ENCODE data around the gene TSHB.

The TSHB gene

DNA sequence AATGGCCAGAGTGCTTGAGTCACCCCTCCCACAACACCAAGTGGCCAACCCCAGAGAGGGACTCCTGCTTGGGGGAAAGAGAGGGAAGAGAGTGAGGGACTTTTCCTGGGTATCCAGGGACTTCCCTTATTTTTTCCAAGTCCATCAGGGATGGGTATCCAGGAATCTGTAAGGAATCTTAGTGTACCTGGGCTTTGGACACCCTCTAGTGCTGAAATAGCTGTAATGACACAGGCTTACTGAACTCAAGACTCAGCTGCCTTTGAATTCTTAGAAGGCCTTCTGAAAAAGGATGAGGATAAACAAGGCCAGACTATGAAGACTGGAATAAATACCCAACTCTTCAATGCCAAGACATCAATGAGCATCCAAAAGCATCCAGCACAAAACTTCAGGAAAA is 12.0 kb downstream of the TSHB start:
- Histone ChIP-seq H2AK5ac (ENCODE audit: low read depth, low read length) (no peak overlapping the region), H3K18ac (ENCODE audit: low read length) (no peak overlapping the region), H4K8ac (ENCODE audit: low read depth, low read length) (no peak overlapping the region), H3K4ac (ENCODE audit: low read length) (no peak overlapping the region), H3K9me3 (replicated peaks in 1 of 2; ENCODE audit: control insufficient read depth in 2 of 2, insufficient read depth in 1 of 2, low read depth in 1 of 2, low read length in 2 of 2) (no peaks in the 10 kb centered on the region), H3K23ac (ENCODE audit: low read depth, low read length, poor library complexity) (no peak overlapping the region), H2BK5ac (ENCODE audit: low read length) (no peak overlapping the region), H3K4me1 (ENCODE audit: control insufficient read depth in 2 of 2, insufficient read depth in 1 of 2, low read depth in 1 of 2, low read length in 2 of 2) (peaks cover 0 to 2% of the 10 kb centered on the region in 2 donors), H3K4me3 (ENCODE audit: low read length in 2 of 2) (no peak overlapping the region), H3K14ac (ENCODE audit: low read length) (no peak overlapping the region), H3K27me3 (ENCODE audit: control insufficient read depth in 3 of 3, insufficient read depth in 3 of 3, low read depth in 1 of 3, low read length in 3 of 3) (no peaks in the 10 kb centered on the region), H3K36me3 (replicated peaks in 1 of 2; ENCODE audit: control insufficient read depth in 2 of 2, insufficient read depth in 2 of 2, low read length in 2 of 2) (no peaks in the 10 kb centered on the region), H2BK120ac (ENCODE audit: low read depth, low read length) (no peak overlapping the region), H4K91ac (ENCODE audit: low read depth, low read length, poor library complexity) (no peak overlapping the region), H3K79me1 (ENCODE audit: low read depth, low read length) (no peaks in the 10 kb centered on the region), H2AFZ (ENCODE audit: low read length) (no peak overlapping the region), H2BK15ac (ENCODE audit: low read length) (no peak overlapping the region), H3K9ac (ENCODE audit: low read depth, low read length, poor library complexity) (no peak overlapping the region), H3K4me2 (ENCODE audit: insufficient read depth, low read length, poor library complexity, severe bottlenecking) (no peak overlapping the region), H2BK12ac (ENCODE audit: low read length) (no peak overlapping the region), H3K27ac (replicated peaks; ENCODE audit: low read length) (no peak overlapping the region)
- DNase-seq (ENCODE audit: low spot score): no peak

DNA sequence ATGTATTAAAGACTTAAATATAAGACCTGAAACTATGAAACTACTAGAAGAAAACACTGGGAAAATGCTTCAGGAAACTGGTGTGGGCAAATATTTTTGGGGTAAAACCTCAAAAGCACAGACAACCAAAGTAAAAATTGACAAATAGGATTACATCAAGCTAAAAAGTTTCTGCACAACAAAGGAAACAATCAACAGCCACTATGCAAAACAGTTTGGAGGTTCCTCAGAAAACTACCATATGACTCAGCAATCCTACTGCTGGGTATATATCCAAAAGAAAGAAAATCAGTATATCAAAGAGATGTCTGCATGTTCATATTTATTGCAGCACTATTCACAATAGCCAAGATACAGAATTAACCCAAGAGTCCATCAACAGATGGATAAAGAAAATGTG is 17.1 kb downstream of the TSHB start:
- Histone ChIP-seq H3K9ac (ENCODE audit: low read depth, low read length, poor library complexity) (no peak overlapping the region), H3K4me2 (ENCODE audit: insufficient read depth, low read length, poor library complexity, severe bottlenecking) (no peak overlapping the region), H3K27me3 (ENCODE audit: control insufficient read depth in 3 of 3, insufficient read depth in 3 of 3, low read depth in 1 of 3, low read length in 3 of 3) (peaks cover 0 to 8% (median 0%) of the 10 kb centered on the region in 3 experiments), H2AK5ac (ENCODE audit: low read depth, low read length) (no peak overlapping the region), H3K9me3 (replicated peaks in 1 of 2; ENCODE audit: control insufficient read depth in 2 of 2, insufficient read depth in 1 of 2, low read depth in 1 of 2, low read length in 2 of 2) (no peaks in the 10 kb centered on the region), H2BK12ac (ENCODE audit: low read length) (no peak overlapping the region), H3K79me1 (ENCODE audit: low read depth, low read length) (peaks cover 2% of the 10 kb centered on the region), H3K27ac (replicated peaks; ENCODE audit: low read length) (no peak overlapping the region), H3K23ac (ENCODE audit: low read depth, low read length, poor library complexity) (no peak overlapping the region), H2BK5ac (ENCODE audit: low read length) (no peak overlapping the region), H3K4ac (ENCODE audit: low read length) (no peak overlapping the region), H2AFZ (ENCODE audit: low read length) (no peak overlapping the region), H2BK120ac (ENCODE audit: low read depth, low read length) (no peak overlapping the region), H3K14ac (ENCODE audit: low read length) (no peak overlapping the region), H2BK15ac (ENCODE audit: low read length) (no peak overlapping the region), H3K36me3 (replicated peaks in 1 of 2; ENCODE audit: control insufficient read depth in 2 of 2, insufficient read depth in 2 of 2, low read length in 2 of 2) (peaks cover 0 to 3% of the 10 kb centered on the region in 2 donors), H3K18ac (ENCODE audit: low read length) (no peak overlapping the region), H3K4me1 (ENCODE audit: control insufficient read depth in 2 of 2, insufficient read depth in 1 of 2, low read depth in 1 of 2, low read length in 2 of 2) (no peaks in the 10 kb centered on the region), H3K4me3 (ENCODE audit: low read length in 2 of 2) (no peak overlapping the region), H4K8ac (ENCODE audit: low read depth, low read length) (no peak overlapping the region), H4K91ac (ENCODE audit: low read depth, low read length, poor library complexity) (no peak overlapping the region)
- no peak for DNase-seq (ENCODE audit: low spot score)

DNA sequence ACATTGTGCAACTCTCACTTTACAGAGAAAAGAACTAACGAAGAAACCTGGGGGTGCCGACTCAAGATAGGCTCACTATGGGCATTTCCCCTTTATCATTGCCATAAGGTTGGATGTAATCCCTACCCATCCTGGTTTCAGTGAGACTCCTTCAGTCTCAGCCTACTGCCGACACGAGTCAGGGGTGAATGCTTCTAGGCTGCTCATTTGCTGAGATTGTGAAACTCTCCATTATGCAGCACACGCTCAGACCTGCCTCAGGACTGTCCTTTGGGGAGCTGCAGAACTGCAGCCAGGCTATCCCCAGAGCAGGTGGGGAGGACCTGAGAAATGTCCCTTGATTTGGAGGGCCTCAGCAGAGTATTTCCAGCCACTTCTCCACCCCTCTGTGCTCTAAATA is 22.2 kb downstream of the TSHB start:
- no peak overlapping the region for H3K9ac ChIP-seq (ENCODE audit: low read depth, low read length, poor library complexity)
- H4K91ac ChIP-seq (ENCODE audit: low read depth, low read length, poor library complexity): no peak overlapping the region
- H2BK120ac ChIP-seq (ENCODE audit: low read depth, low read length): no peak overlapping the region
- no peak overlapping the region for H3K27ac ChIP-seq (replicated peaks; ENCODE audit: low read length)
- H3K9me3 ChIP-seq (replicated peaks in 1 of 2; ENCODE audit: control insufficient read depth in 2 of 2, insufficient read depth in 1 of 2, low read depth in 1 of 2, low read length in 2 of 2): no peaks in the 10 kb centered on the region
- no peak overlapping the region for H3K4me2 ChIP-seq (ENCODE audit: insufficient read depth, low read length, poor library complexity, severe bottlenecking)
- WGBS, 2 donors (ENCODE audit: extremely low coverage in 2 of 2, insufficient read length in 2 of 2, insufficient replicate concordance in 1 of 2): no CpG with 5 or more reads among the region's 5 CpGs
- no peak overlapping the region for H3K14ac ChIP-seq (ENCODE audit: low read length)
- no peak overlapping the region for H2BK12ac ChIP-seq (ENCODE audit: low read length)
- no peak overlapping the region for H2BK15ac ChIP-seq (ENCODE audit: low read length)
- peaks cover 6 to 13% of the 10 kb centered on the region in 2 donors for H3K4me1 ChIP-seq (ENCODE audit: control insufficient read depth in 2 of 2, insufficient read depth in 1 of 2, low read depth in 1 of 2, low read length in 2 of 2)
- peaks cover 0 to 3% of the 10 kb centered on the region in 2 donors for H3K36me3 ChIP-seq (replicated peaks in 1 of 2; ENCODE audit: control insufficient read depth in 2 of 2, insufficient read depth in 2 of 2, low read length in 2 of 2)
- no peak overlapping the region for H2AK5ac ChIP-seq (ENCODE audit: low read depth, low read length)
- H2AFZ ChIP-seq (ENCODE audit: low read length): no peak overlapping the region
- no peak overlapping the region for H3K23ac ChIP-seq (ENCODE audit: low read depth, low read length, poor library complexity)
- no peak overlapping the region for H3K4me3 ChIP-seq (ENCODE audit: low read length in 2 of 2)
- H2BK5ac ChIP-seq (ENCODE audit: low read length): no peak overlapping the region
- H4K8ac ChIP-seq (ENCODE audit: low read depth, low read length): no peak overlapping the region
- no peak for DNase-seq (ENCODE audit: low spot score)
- peaks cover 0 to 8% (median 0%) of the 10 kb centered on the region in 3 experiments for H3K27me3 ChIP-seq (ENCODE audit: control insufficient read depth in 3 of 3, insufficient read depth in 3 of 3, low read depth in 1 of 3, low read length in 3 of 3)
- peaks cover 2% of the 10 kb centered on the region for H3K79me1 ChIP-seq (ENCODE audit: low read depth, low read length)
- H3K18ac ChIP-seq (ENCODE audit: low read length): no peak overlapping the region
- H3K4ac ChIP-seq (ENCODE audit: low read length): no peak overlapping the region

DNA sequence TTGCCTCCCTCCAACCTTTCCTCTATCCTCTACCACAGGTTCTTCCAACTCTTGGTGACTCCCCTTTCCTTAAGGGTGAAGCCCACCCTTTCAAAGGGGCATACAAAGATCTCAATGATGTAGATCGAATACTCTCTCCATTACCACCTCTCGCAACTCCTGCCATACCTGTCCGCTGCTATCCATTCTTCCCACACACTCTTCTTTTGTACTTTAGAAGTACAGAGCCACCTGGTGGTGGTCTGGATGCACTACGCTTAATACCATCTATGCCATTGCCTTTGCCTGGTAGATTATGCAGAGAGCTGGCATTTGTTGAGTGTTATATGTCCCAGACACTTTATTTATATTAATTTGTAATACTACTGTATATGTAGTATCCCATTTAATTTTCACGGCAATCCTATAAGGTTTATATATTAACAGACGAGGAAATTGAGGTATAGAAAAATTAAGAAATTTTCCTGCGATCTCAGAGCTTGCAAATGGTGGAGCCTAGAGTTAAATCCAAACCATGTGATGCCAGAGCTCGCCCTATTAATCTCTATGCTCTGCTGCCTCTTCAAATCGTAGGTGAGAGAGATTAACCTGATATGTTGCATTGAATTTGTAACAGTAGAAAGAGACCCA is 22.9 kb downstream of the TSHB start:
- no peak overlapping the region for H4K8ac ChIP-seq (ENCODE audit: low read depth, low read length)
- no peak overlapping the region for H2BK120ac ChIP-seq (ENCODE audit: low read depth, low read length)
- WGBS, 2 donors (ENCODE audit: extremely low coverage in 2 of 2, insufficient read length in 2 of 2, insufficient replicate concordance in 1 of 2): no CpG with 5 or more reads among the region's 9 CpGs
- H3K23ac ChIP-seq (ENCODE audit: low read depth, low read length, poor library complexity): no peak overlapping the region
- H3K4me1 ChIP-seq (ENCODE audit: control insufficient read depth in 2 of 2, insufficient read depth in 1 of 2, low read depth in 1 of 2, low read length in 2 of 2): peaks cover 13% of the 10 kb centered on the region in 2 donors
- peaks cover 2% of the 10 kb centered on the region for H3K79me1 ChIP-seq (ENCODE audit: low read depth, low read length)
- H3K27ac ChIP-seq (replicated peaks; ENCODE audit: low read length): no peak overlapping the region
- H3K4ac ChIP-seq (ENCODE audit: low read length): no peak overlapping the region
- no peak overlapping the region for H2AK5ac ChIP-seq (ENCODE audit: low read depth, low read length)
- no peak overlapping the region for H2AFZ ChIP-seq (ENCODE audit: low read length)
- no peaks in the 10 kb centered on the region for H3K9me3 ChIP-seq (replicated peaks in 1 of 2; ENCODE audit: control insufficient read depth in 2 of 2, insufficient read depth in 1 of 2, low read depth in 1 of 2, low read length in 2 of 2)
- H3K14ac ChIP-seq (ENCODE audit: low read length): no peak overlapping the region
- no peak overlapping the region for H3K18ac ChIP-seq (ENCODE audit: low read length)
- H2BK5ac ChIP-seq (ENCODE audit: low read length): no peak overlapping the region
- H3K27me3 ChIP-seq (ENCODE audit: control insufficient read depth in 3 of 3, insufficient read depth in 3 of 3, low read depth in 1 of 3, low read length in 3 of 3): peaks cover 0 to 8% (median 0%) of the 10 kb centered on the region in 3 experiments
- DNase-seq (ENCODE audit: low spot score): peak; percentile 30
- H3K4me3 ChIP-seq (ENCODE audit: low read length in 2 of 2): no peak overlapping the region
- H2BK15ac ChIP-seq (ENCODE audit: low read length): no peak overlapping the region
- H3K9ac ChIP-seq (ENCODE audit: low read depth, low read length, poor library complexity): no peak overlapping the region
- H4K91ac ChIP-seq (ENCODE audit: low read depth, low read length, poor library complexity): no peak overlapping the region
- peaks cover 0 to 3% of the 10 kb centered on the region in 2 donors for H3K36me3 ChIP-seq (replicated peaks in 1 of 2; ENCODE audit: control insufficient read depth in 2 of 2, insufficient read depth in 2 of 2, low read length in 2 of 2)
- H2BK12ac ChIP-seq (ENCODE audit: low read length): no peak overlapping the region
- no peak overlapping the region for H3K4me2 ChIP-seq (ENCODE audit: insufficient read depth, low read length, poor library complexity, severe bottlenecking)

Data from neuronal stem cell (in vitro differentiated cells).